ENCODE data around the gene SLC25A3. TPM values are rescaled to one million over a fixed set of nuclear protein-coding genes. Genes with fewer than 3 reads are reported as not detected.
A peak's percentile ranks its signal among the peaks of the same experiment; 100 is the strongest.

SLC25A3 gene
- total RNA-seq, 1 donor from 2014 or later: 241 TPM

- peak; percentile 94 for FAIRE-seq
- peak; percentile 58 to 61 for DNase-seq (ENCODE audit: low spot score in 2 of 2)
These were observed 60.5 kb downstream of the SLC25A3 start for GRCh38 chr12:98653866-98654493.

Small RNA genes lying within 50 kb of the gene (small RNA-seq; reads per million reads assigned to genes)
- 3.9 reads per million, percentile 90 among the genes with 10 or more reads in this experiment for gene SNORA53

Other genes with a start within 250 kb of the SLC25A3 start
- gene TMPO, start 78.1 kb upstream of the SLC25A3 start, total RNA-seq: 146 TPM
- gene IKBIP, start 51.1 kb downstream of the SLC25A3 start, total RNA-seq: 9.4 TPM
- gene APAF1, start 51.6 kb downstream of the SLC25A3 start, total RNA-seq: 39.9 TPM

Data from frontal cortex (tissue), 4 donors.